Measurements from ENCODE around the gene TMX2. TPM values are rescaled to one million over a fixed set of nuclear protein-coding genes. Genes with fewer than 3 reads are reported as not detected.
A peak's percentile ranks its signal among the peaks of the same experiment; 100 is the strongest.

The TMX2 gene
- total RNA-seq, 1 donor from 2014 or later = 71.3 TPM

DNA sequence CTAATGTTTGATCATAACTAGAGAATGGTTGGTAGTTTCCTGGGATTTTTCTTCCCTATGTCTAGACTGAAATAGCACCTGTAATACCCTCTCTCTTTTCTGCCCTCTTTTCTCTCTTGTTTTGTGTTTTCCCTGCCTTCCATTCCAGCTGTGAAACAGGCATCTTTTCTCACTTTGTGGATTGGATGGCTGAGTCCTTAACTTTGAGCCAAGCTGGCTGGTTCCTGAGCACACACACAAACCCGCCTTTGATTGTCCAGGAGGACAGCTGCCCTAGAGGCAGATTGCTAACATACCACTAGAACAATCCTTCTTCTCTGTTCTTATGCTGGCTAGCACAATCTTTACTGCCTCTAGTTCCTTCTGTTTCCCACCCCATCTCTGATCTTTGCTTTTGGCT lies 66.9 kb downstream of the TMX2 start:
- Histone ChIP-seq H3K4me3 (ENCODE audit: low read depth, low read length) (no peak overlapping the region), H3K36me3 (ENCODE audit: control insufficient read depth, insufficient read depth, low read length) (peaks cover under 1% of the 10 kb centered on the region), H3K27me3 (ENCODE audit: control insufficient read depth, insufficient read depth, low read length) (no peaks in the 10 kb centered on the region)
- DNase-seq (ENCODE audit: low read depth) = peak; percentile 58
- TF ChIP-seq, protein P1, sequence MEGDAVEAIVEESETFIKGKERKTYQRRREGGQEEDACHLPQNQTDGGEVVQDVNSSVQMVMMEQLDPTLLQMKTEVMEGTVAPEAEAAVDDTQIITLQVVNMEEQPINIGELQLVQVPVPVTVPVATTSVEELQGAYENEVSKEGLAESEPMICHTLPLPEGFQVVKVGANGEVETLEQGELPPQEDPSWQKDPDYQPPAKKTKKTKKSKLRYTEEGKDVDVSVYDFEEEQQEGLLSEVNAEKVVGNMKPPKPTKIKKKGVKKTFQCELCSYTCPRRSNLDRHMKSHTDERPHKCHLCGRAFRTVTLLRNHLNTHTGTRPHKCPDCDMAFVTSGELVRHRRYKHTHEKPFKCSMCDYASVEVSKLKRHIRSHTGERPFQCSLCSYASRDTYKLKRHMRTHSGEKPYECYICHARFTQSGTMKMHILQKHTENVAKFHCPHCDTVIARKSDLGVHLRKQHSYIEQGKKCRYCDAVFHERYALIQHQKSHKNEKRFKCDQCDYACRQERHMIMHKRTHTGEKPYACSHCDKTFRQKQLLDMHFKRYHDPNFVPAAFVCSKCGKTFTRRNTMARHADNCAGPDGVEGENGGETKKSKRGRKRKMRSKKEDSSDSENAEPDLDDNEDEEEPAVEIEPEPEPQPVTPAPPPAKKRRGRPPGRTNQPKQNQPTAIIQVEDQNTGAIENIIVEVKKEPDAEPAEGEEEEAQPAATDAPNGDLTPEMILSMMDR (IDR thresholded peaks at IDR 0.05; ENCODE audit: insufficient read depth, low read length, severe bottlenecking) = peak; percentile 12
- no peak for FAIRE-seq

DNA sequence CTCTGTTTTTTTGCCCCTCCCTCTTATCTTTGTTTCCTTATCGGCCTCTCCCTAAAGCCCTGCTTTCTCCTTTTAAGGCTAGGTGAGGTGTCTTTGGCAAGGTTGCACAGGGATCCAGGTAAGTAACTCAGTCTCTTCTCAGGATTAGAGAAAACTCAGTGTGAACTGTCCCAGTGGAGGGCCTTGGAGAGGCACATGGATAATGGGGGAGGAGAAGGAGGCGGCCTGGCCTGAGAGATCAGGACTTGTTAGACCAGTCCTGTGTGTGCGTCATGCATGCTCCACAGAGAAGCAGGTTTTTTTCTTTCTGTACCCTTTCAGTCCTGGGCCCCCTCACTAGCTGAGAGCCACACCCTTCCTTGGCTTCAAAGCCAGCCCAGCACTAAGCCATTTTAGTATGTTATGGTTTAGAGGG lies 69.1 kb downstream of the TMX2 start:
- no peak overlapping the region for H3K4me3 ChIP-seq (ENCODE audit: low read depth, low read length)
- peak; percentile 94 for DNase-seq (ENCODE audit: low read depth)
- FAIRE-seq = no peak
- TF ChIP-seq, protein P1 (IDR thresholded peaks at IDR 0.05; ENCODE audit: insufficient read depth, low read length, severe bottlenecking) = no peak
- peaks cover 3% of the 10 kb centered on the region for H3K36me3 ChIP-seq (ENCODE audit: control insufficient read depth, insufficient read depth, low read length)
- no peaks in the 10 kb centered on the region for H3K27me3 ChIP-seq (ENCODE audit: control insufficient read depth, insufficient read depth, low read length)

DNA sequence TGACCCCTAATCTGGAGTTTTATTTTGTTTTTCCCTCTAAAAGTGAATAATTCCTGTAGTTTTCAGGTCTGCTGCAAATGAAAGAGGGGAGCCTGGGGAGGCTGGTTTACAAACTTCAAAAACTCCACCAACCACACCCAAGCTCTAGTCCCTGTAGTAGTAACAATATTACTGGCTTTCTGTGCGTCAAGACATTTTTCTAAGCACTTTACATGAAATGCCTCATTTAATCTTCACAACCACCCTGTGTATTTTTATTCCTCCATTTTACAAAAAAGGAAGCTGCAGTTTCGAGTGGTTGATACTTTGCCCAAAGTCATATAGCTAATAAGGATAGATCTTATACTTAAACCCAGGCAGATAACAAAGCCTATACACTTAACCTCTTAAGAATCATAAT lies 72.7 kb downstream of the TMX2 start:
- no peaks in the 10 kb centered on the region for H3K27me3 ChIP-seq (ENCODE audit: control insufficient read depth, insufficient read depth, low read length)
- H3K4me3 ChIP-seq (ENCODE audit: low read depth, low read length) = no peak overlapping the region
- DNase-seq (ENCODE audit: low read depth) (no peak), FAIRE-seq (no peak)
- peaks cover 4% of the 10 kb centered on the region for H3K36me3 ChIP-seq (ENCODE audit: control insufficient read depth, insufficient read depth, low read length)
- TF ChIP-seq, protein P1 (IDR thresholded peaks at IDR 0.05; ENCODE audit: insufficient read depth, low read length, severe bottlenecking) = no peak

DNA sequence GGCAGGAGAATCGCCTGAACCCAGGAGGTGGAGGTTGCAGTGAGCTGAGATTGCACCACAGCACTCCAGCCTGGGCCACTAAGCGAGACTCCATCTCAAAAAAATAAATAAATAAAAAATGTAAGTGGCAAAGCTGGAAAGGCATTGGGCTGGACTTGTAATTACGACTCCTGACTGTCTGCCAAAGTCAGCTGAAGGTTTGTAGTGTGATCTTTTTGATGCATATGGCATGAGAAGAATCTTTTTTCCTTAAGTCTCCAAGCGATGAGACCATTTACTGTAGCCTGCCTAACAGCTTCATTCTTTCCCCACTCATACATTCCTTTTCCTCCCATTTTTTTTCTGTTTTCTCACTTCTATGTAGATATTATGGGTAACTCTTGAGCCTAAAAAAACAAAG lies 74.0 kb downstream of the TMX2 start:
- TF ChIP-seq, protein P1 (IDR thresholded peaks at IDR 0.05; ENCODE audit: insufficient read depth, low read length, severe bottlenecking) = no peak
- no peaks in the 10 kb centered on the region for H3K27me3 ChIP-seq (ENCODE audit: control insufficient read depth, insufficient read depth, low read length)
- FAIRE-seq (no peak), DNase-seq (ENCODE audit: low read depth) (no peak)
- no peak overlapping the region for H3K4me3 ChIP-seq (ENCODE audit: low read depth, low read length)
- H3K36me3 ChIP-seq (ENCODE audit: control insufficient read depth, insufficient read depth, low read length) = peaks cover 7% of the 10 kb centered on the region

DNA sequence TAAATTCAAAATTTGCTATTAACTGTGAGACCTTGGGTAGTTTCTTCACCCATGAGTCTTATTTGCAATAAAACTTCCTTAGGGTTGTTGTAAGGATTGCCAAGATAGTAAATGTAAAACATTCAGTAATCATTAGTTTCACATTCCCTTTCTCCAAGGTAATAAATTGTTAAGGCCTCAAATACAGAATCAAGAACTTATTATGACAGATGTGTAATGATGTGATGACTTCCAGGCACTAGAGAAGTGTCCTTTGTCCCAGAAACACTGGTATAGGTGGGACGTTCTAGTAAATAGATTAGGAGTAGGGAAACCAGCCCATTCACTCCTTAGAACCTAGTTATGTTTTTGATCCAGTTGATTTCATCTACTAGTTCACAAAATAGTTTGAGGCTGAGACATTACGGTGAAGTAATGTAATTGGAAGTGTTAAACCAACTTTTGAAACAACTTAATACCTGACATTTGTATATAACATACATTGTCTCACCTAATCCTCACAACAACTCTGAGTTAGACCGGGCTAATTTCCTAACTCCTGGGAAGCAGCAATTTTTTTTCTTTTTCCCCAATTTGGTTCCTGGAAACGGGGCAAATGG lies 74.7 kb downstream of the TMX2 start:
- H3K4me3 ChIP-seq (ENCODE audit: low read depth, low read length) = no peak overlapping the region
- DNase-seq (ENCODE audit: low read depth) = peak; percentile 58
- H3K27me3 ChIP-seq (ENCODE audit: control insufficient read depth, insufficient read depth, low read length) = no peaks in the 10 kb centered on the region
- TF ChIP-seq, protein P1 (IDR thresholded peaks at IDR 0.05; ENCODE audit: insufficient read depth, low read length, severe bottlenecking) = no peak
- peaks cover 10% of the 10 kb centered on the region for H3K36me3 ChIP-seq (ENCODE audit: control insufficient read depth, insufficient read depth, low read length)
- no peak for FAIRE-seq

All from bronchial epithelial cell (primary cell).